ENCODE results near the gene NRG3. TPM values are rescaled to one million over a fixed set of nuclear protein-coding genes. Genes with fewer than 3 reads are reported as not detected.

Gene NRG3
- total RNA-seq, 4 donors from 2014 or later, result 0.22 to 2.4 TPM; not detected in 2

DNA sequence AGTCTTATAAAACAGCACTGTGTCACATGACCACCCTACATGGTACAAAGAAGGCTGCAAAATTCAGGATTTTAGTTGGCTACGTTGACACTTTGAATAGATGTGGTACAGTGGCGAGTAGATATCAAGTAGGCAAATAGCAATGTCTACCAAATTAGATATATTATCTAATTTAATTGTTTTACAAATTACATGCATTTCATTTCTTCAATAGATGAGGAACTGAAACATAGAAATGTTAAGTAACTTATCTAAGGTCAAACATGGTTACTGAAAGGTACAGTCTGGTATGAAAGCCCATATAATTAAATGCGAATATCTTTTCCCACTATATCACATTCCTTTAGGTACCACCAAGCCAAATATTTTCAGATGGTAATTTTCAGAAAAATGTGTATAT is 972.2 kb downstream of the NRG3 start:
- TF ChIP-seq, protein P1, sequence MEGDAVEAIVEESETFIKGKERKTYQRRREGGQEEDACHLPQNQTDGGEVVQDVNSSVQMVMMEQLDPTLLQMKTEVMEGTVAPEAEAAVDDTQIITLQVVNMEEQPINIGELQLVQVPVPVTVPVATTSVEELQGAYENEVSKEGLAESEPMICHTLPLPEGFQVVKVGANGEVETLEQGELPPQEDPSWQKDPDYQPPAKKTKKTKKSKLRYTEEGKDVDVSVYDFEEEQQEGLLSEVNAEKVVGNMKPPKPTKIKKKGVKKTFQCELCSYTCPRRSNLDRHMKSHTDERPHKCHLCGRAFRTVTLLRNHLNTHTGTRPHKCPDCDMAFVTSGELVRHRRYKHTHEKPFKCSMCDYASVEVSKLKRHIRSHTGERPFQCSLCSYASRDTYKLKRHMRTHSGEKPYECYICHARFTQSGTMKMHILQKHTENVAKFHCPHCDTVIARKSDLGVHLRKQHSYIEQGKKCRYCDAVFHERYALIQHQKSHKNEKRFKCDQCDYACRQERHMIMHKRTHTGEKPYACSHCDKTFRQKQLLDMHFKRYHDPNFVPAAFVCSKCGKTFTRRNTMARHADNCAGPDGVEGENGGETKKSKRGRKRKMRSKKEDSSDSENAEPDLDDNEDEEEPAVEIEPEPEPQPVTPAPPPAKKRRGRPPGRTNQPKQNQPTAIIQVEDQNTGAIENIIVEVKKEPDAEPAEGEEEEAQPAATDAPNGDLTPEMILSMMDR (IDR thresholded peaks at IDR 0.05; ENCODE audit: low read depth), result no peak

DNA sequence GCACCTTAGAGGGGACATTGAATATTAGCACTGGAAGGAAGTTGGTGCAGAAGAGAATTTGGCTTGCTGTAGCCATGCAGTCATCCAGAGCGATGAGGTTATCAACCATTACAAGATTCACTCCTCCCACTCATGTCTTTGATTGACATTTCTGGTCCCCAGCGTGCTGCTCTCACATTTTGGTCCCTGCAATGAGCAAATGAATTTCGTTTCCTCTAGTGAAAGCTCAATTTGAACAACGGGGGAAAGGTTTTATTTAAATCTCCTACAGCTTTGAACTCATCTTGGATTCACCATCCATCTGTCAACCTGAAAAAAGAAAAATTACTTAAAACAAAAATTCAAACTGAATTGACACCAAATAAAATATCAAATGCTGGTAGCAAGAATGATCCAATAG is 975.2 kb downstream of the NRG3 start:
- TF ChIP-seq, protein P1 (IDR thresholded peaks at IDR 0.05; ENCODE audit: low read depth), result no peak

DNA sequence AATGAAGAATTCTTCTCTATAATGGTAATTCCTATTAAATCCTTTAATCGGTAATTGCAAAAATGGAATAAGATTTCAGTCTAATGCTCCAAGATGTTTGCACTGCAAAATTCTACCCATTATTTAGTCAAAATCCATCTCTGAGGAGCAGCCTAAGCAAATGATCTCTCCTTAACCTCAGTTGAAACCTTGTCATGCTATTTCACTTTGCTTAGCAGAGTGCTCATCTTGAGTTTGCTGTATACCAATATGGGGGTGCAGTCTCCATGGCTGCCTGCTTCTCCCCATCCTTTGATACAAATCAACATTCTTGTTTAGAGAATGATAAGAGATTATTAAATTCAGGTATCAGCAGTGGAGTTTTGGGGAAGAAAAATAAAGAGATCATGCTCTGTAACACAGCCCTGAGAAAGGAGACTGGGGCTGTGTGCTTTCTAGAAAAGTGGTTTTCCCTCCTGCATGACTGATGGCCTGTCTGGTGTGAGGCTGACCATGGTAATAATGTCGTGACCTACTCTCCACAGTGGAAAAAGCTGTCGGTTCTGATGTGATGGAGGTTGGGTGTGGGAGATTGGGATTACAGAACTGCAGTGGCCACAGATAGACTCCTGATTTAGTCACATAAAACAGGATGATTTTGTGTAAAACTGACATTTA is 982.1 kb downstream of the NRG3 start:
- TF ChIP-seq, protein P1 (IDR thresholded peaks at IDR 0.05; ENCODE audit: low read depth), result no peak

DNA sequence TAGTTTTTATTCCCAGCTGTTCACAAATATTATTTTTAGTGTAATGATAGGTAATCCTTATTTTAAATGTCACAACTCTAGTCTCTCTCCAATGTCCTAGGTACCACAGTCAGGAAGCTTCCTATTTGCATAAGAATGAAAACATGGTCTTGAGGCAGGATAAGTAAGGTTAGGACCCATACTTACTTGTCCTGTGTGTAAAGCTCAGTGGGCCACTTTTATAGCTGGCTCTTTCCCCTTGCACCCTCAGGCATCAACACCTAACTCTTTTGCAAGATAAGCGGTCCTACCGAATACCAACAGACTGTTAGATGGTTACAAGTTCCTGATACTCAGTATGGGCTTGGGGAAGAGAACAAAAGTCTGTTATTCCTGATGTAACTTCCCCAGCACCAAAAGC is 986.9 kb downstream of the NRG3 start:
- TF ChIP-seq, protein P1 (IDR thresholded peaks at IDR 0.05; ENCODE audit: low read depth), result no peak

DNA sequence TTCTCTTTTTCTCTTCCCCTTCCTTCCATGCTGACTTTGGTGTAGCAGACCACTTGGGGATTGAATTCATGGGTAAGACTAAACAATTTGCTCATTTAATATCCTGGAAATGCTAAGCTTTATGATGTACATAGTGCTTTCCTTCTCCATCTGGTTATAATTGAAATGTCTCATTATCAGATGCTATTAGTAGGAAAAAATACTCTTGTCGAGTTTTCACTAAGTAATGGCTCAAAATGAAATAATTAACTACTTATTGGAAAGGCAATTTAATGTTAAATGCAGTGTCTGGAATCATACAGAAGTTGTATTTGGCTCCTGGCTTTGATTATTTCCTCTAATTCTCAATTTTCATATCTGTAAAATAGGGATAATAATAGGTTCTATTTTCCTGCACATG is 990.4 kb downstream of the NRG3 start:
- TF ChIP-seq, protein P1 (IDR thresholded peaks at IDR 0.05; ENCODE audit: low read depth), result no peak

DNA sequence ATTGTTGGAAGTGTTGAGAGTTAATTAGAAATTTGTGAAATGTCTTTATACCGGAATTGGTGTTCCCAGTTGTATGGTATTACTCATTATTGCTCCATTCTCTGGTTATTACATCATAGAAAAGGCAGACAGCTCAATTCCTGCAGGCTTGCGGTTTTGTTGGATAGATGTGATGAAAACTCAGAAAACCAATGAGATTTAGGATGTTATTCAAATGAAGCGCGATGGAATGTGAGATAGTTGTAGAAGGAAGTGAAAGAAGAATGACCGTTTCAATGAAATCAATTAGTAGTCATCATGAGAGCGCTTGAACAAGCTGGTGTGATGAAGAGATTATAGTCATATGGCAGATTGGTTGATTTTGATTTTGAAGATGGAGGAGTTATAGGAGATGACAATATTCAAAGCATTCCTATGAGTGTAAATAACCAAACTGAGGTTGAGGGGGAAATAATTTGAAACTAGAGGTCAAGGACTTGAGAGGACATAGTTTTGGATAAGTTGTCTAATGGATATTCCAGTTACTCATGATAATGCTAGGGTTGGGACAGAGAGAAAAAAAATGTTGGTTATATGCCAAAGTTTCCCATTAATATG is 991.5 kb downstream of the NRG3 start:
- TF ChIP-seq, protein P1 (IDR thresholded peaks at IDR 0.05; ENCODE audit: low read depth), result no peak

DNA sequence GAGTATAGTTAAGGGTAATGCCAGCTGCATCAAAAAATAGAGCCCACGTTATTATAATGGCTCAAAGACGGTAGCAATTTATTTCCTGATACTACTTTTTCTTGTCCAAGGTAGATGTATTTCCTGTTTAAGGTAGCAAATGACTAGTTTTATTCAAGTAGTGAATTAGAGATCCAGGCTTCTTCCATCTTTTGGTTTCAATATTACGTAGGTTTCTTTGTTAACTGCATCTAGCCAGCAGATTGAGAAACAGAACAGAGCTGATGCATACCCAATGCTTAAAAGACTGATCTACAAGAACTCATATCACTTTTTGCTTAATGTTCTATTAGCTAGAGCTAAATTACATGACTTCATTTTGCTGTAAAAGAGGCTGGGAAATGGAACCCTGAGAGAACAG is 992.1 kb downstream of the NRG3 start:
- TF ChIP-seq, protein P1 (IDR thresholded peaks at IDR 0.05; ENCODE audit: low read depth), result no peak

All from subcutaneous adipose tissue (tissue), 4 donors.